Tibial artery (tissue), 4 donors: ENCODE measurements around the gene TTC34.

Experiments used
- DNase-seq, 2 donors: peaks; one replicate each; pipeline ENCODE4 v3.0.0-alpha.2; 2019
- H3K27ac ChIP-seq, 2 donors: fragments of 200-600 bp; sonication (generic) in 1 of 2; 1 replicate in 1 of 2; 2 replicates in 1 of 2; pipeline ENCODE4 v1.5.1; 2018 to 2019; ENCODE audit warnings: mild to moderate bottlenecking in 1 of 2
- H3K27me3 ChIP-seq, 2 donors: fragments of 200-600 bp; sonication (generic) in 1 of 2; one replicate each; pipeline versions ENCODE4 v1.5.1 to v1.6.0; 2016 to 2019
- H3K36me3 ChIP-seq, 3 donors: fragments of 200-600 bp; sonication (generic) in 2 of 3; one replicate each; pipeline ENCODE4 v1.5.1; 2016 to 2019; ENCODE audit warnings: mild to moderate bottlenecking in 2 of 3
- H3K4me1 ChIP-seq, 4 donors: fragments of 200-600 bp; sonication (generic) in 2 of 4; 1 replicate in 3 of 4; 2 replicates in 1 of 4; pipeline ENCODE4 v1.5.1; 2016 to 2019
- H3K4me3 ChIP-seq, 2 donors: fragments of 200-600 bp; sonication (generic) in 1 of 2; 1 replicate in 1 of 2; 2 replicates in 1 of 2; pipeline ENCODE4 v1.5.1; 2018 to 2019; ENCODE audit warnings: mild to moderate bottlenecking in 2 of 2
- H3K9me3 ChIP-seq, 3 donors: fragments of 200-600 bp; sonication (generic) in 1 of 3; one replicate each; pipeline ENCODE4 v1.5.1; 2016 to 2019
- intact Hi-C: fragments of 100-400 bp; cut with DNase I; formaldehyde crosslinking; loops from one replicate; pipeline ENCODE4 v1.15.0; 2023; ENCODE audit warnings: low total_unique reads
- TF ChIP-seq, protein P1 (sequence below), 2 experiments: fragments of 200-600 bp in 1 of 2; fragments of 450-650 bp in 1 of 2; IDR thresholded peaks; one replicate each; pipeline ENCODE4 v1.5.1; 2017 to 2019; ENCODE audit warnings: antibody characterized with exemption in 2 of 2, mild to moderate bottlenecking in 1 of 2, moderate library complexity in 1 of 2

TTC34 gene

DNA sequence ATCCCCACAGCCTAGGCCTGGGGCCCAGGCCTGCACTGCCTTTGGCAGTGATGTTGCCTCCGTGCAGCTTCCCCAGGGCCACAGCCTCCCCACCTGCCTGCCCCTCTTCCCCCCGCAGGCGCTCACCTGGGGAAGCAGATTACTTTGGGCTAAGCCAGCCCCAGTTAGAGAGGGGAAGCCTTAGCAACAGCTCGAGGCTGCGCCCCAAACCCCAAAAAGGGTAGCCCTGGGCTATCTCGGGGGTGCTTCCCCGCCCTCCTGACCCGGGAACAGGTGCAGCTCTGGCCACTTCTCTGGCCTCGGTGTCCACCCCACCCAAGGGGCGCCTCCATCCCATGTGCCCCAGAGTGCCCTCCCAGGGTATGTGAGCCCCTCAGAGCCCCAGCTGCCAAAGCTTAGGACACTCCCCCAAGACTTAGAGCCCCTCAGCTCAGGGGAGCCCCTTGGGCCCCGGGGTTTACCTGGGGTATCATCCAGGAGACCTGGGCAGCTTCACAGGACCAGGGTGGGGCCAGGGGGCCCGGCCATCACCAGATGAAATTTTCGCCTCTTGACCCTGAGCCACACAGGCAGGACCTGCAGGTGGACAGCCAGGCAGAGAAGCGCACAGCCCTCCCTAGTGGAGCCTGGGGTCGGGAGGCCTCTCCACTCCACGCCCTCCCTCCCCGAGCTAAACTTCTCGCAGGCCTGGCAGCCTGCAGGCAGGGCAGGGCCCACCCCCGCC, 3.3 kb upstream of the TTC34 start:
- Histone ChIP-seq H3K36me3 (no peaks in the 10 kb centered on the region), H3K4me3 (no peak overlapping the region), H3K27me3 (peaks cover 0 to 98% of the 10 kb centered on the region in 2 donors), H3K27ac (no peak overlapping the region), H3K9me3 (no peaks in the 10 kb centered on the region), H3K4me1 (peaks cover 0 to 2% (median 0%) of the 10 kb centered on the region in 4 donors)
- TF ChIP-seq, protein P1, sequence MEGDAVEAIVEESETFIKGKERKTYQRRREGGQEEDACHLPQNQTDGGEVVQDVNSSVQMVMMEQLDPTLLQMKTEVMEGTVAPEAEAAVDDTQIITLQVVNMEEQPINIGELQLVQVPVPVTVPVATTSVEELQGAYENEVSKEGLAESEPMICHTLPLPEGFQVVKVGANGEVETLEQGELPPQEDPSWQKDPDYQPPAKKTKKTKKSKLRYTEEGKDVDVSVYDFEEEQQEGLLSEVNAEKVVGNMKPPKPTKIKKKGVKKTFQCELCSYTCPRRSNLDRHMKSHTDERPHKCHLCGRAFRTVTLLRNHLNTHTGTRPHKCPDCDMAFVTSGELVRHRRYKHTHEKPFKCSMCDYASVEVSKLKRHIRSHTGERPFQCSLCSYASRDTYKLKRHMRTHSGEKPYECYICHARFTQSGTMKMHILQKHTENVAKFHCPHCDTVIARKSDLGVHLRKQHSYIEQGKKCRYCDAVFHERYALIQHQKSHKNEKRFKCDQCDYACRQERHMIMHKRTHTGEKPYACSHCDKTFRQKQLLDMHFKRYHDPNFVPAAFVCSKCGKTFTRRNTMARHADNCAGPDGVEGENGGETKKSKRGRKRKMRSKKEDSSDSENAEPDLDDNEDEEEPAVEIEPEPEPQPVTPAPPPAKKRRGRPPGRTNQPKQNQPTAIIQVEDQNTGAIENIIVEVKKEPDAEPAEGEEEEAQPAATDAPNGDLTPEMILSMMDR (IDR thresholded peaks at IDR 0.05) = no peak
- DNase-seq = no peak
- intact Hi-C loops = no loop called here

DNA sequence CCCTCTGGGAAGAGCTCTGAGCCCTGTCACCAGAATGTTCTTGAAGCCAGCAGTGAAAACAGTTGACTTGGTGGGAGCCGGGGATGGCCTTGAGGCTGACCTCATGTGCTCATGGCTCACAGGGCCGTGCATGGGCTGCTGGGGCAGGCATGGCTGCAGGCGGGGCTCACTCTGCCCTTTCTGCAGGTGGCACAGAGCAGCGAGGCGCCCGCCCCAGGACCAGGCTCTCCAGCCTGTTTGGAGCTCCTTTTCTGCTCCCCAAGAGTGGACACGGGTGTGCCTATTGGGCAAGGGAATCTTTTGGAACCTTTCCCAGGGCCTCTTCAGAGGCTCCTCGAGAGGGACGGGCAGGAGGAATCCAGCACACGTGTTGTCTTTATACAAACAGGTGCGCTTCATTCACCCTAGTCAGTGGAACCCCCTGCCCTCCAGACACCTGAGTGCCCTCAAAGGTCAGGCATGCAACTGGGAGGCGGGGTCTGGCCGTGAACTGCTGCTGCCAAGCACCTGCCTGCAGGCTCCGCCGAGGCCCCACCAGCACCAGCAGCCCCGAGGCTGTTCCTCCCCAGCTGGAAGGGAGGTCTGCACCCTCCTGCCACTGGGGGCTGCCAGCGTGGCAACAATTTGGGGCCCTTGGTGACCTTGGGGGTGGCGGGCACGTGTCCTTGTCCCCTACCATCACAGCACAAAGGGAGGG, 2.6 kb upstream of the TTC34 start:
- Histone ChIP-seq H3K36me3 (no peaks in the 10 kb centered on the region), H3K27me3 (peaks cover 0 to 99% of the 10 kb centered on the region in 2 donors), H3K4me1 (peaks cover 0 to 2% (median 0%) of the 10 kb centered on the region in 4 donors), H3K4me3 (no peak overlapping the region), H3K27ac (no peak overlapping the region), H3K9me3 (no peaks in the 10 kb centered on the region)
- intact Hi-C loops = no loop called here
- TF ChIP-seq, protein P1 (IDR thresholded peaks at IDR 0.05) = no peak
- DNase-seq = no peak

DNA sequence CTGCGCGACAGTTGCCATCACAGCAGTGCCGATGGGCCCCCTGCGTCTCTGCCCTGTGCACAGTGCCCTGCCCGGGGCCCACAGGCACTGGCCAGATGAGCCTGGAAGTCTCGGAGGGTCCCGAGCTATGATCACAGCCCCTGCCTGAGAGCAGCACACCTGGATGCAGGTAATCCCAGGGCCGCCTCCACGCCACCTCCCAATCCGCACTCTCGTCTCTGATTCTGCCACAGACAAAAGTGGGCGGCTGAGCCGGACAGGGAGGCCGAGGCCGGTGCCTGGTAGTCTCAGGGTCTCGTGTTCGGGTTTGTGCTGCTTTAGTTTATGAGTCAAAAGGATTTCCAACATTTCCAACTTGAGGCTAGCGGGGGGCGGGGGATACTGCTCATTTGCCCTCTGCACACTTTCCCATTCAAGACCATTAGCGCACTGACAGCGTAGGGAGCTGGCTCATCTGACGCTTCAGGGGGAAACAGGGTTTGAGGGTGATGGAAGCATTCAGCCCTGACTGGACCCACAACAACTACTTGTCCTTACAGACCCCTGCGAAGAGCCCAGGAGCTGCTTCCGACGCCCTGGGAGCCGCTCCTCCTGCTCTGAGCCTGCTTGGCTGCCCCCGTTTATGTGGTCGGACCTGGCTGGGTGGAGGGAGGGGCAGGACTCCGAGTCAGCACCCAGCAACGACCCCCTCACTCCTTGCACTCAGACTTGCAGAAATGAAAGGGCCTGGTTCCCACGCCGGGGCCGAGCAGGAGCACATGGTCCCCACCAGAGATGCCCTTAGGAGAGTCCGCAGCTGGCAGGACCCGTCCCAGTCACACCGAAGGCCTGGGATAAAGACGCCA, 1.8 kb upstream of the TTC34 start:
- H3K4me1 ChIP-seq = peaks cover 0 to 2% (median 0%) of the 10 kb centered on the region in 4 donors
- peaks cover 0 to 94% of the 10 kb centered on the region in 2 donors for H3K27me3 ChIP-seq
- DNase-seq = no peak
- no peaks in the 10 kb centered on the region for H3K36me3 ChIP-seq
- intact Hi-C loops = no loop called here
- H3K27ac ChIP-seq = no peak overlapping the region
- H3K4me3 ChIP-seq = no peak overlapping the region
- TF ChIP-seq, protein P1 (IDR thresholded peaks at IDR 0.05) = no peak
- H3K9me3 ChIP-seq = no peaks in the 10 kb centered on the region

DNA sequence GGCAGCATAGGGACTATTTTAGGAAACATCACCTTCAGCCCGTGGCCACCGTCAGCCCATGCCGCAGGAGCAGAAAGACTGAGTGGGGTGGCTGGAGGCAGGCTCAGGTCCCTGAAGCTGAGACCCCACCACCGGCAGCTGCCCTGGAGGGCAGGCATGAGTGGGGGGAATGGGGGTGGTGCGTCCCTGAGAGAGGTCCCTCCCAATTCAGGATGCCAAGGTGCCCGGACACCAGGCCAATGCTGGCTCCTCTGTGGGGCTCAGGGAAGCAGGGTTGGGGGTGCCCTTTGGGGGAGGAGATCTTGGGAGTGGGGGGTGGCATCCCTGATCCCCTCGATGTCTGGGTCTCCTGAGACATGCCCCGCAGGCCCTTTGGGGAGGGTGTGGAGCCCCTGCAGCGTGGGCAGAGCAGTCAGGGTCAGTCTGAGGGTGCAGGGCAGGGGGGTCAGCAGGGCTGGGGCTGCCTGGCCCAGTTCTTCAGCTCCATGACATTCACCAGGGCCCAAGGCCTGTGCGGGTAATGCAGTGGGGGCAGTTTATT, 998 bp upstream of the TTC34 start:
- peaks cover 0 to 2% (median 0%) of the 10 kb centered on the region in 4 donors for H3K4me1 ChIP-seq
- DNase-seq = no peak

DNA sequence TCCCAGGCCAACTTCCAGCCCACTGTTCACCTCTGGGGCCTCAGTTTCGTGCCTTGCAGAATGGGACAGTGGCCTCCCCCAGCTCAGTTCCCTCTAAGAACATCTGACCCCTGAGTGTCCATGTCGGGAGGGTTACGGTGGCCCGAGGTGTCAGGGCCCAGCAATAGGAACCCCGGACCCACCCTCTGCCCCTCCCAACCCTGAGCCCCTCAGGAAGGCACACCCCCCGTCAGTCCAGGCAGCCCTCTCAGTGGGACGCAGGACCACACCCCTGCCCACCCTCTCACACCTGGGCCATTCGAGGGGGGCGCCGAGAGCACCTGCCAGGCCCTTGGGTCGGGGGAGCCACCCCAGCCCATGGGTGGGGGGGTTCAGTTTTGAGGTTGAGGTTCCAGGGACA, 447 bp downstream of the TTC34 start:
- H3K27me3 ChIP-seq = peaks cover 0 to 84% of the 10 kb centered on the region in 2 donors
- no peaks in the 10 kb centered on the region for H3K36me3 ChIP-seq
- no peak overlapping the region for H3K27ac ChIP-seq
- no peak for DNase-seq
- intact Hi-C loops = no loop called here
- no peak overlapping the region for H3K4me3 ChIP-seq
- H3K9me3 ChIP-seq = no peaks in the 10 kb centered on the region
- peaks cover 0 to 2% (median 0%) of the 10 kb centered on the region in 4 donors for H3K4me1 ChIP-seq
- TF ChIP-seq, protein P1 (IDR thresholded peaks at IDR 0.05) = no peak

More for the DNA sequence above, 998 bp upstream of the TTC34 start:
- Histone ChIP-seq H3K27ac (no peak overlapping the region), H3K9me3 (no peaks in the 10 kb centered on the region), H3K36me3 (no peaks in the 10 kb centered on the region), H3K27me3 (peaks cover 0 to 87% of the 10 kb centered on the region in 2 donors), H3K4me3 (no peak overlapping the region)
- TF ChIP-seq, protein P1 (IDR thresholded peaks at IDR 0.05) = no peak
- intact Hi-C loops = no loop called here
